A673 (cell line): Measurements from ENCODE around the gene TMEM87A.

ENCODE experiments used
- CTCF ChIP-seq: fragments of 300-800, 200-600 bp; sonication (generic); conservative IDR thresholded peaks from 2 replicates; pipeline ENCODE4 v1.5.1; 2017; ENCODE audit warnings: low read depth, mild to moderate bottlenecking, antibody characterized with exemption, low read length, moderate library complexity, mixed read lengths
- EZH2 ChIP-seq: fragments of 200-600 bp; sonication (generic); IDR thresholded peaks from 2 replicates; pipeline ENCODE4 v1.6.1; 2017; ENCODE audit warnings: borderline replicate concordance, low read depth, mild to moderate bottlenecking, mixed read lengths, antibody characterized with exemption, low read length; ENCODE audit not compliant: poor library complexity, severe bottlenecking

DNA sequence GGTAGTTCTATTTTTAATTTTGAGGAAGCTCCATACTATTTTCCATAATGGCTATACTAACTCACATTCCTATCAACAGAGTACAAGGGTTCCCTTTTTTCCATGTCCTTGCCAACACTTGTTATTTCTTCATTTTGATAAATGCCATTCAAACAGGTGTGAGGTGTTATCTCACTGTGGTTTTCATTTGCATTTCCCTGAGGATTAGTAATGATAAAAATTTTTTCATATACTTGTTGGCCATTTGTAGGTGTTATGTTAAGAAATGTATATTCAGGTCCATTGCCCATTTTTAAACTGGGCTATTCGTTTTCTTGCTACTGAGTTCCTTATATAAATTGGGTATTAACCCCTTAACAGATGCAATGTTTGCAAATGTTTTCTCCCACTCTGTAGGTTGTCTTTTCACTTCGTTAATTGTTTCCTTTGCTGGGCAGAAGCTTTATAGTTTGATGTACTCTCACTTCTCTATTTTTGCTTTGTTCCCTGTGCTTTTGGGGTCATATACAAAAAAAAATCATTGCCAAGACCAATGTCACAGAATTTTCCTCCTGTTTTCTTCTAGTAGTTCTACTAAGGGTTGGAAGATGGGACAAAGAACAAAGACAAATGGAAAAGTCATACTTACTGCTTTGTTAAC is 54.2 kb downstream of the TMEM87A start:
- TF ChIP-seq CTCF (no peak), EZH2 (no peak)
